Measurements from ENCODE around the gene MYOZ1. TPM values are rescaled to one million over a fixed set of nuclear protein-coding genes. Genes with fewer than 3 reads are reported as not detected.

The MYOZ1 gene
- total RNA-seq, 4 donors from 2014 or later, result 0.73 to 1.3 TPM; not detected in 2

- Histone ChIP-seq H3K36me3 (no peaks in the 10 kb centered on the region), H3K27me3 (no peaks in the 10 kb centered on the region), H3K4me3 (peak overlapping the region; percentile 27), H3K9me3 (no peaks in the 10 kb centered on the region), H3K4me1 (peaks cover 22% of the 10 kb centered on the region), H3K27ac (peak overlapping the region; percentile 61)
- 42% methylated on average over 3 of the region's 3 CpGs for WGBS
- peak in 1 of 2 donors; percentile 65 for DNase-seq (ENCODE audit: low spot score in 2 of 2)
- TF ChIP-seq EP300 (IDR thresholded peaks at IDR 0.05) (no peak), POLR2A (IDR thresholded peaks at IDR 0.05) (no peak), CTCF (IDR thresholded peaks at IDR 0.05) (no peak), POLR2AphosphoS5 (IDR thresholded peaks at IDR 0.05) (no peak)
Measured at GRCh38 chr10:73591935-73592699, 49.2 kb downstream of the MYOZ1 start.

- Histone ChIP-seq H3K36me3 (no peaks in the 10 kb centered on the region), H3K27me3 (no peaks in the 10 kb centered on the region), H3K4me3 (peak within 1 kb of the TSS; percentile 27), H3K4me1 (peaks cover 30% of the 10 kb centered on the region), H3K27ac (peak within 1 kb of the TSS; percentile 61), H3K9me3 (no peaks in the 10 kb centered on the region)
- no peak for TF ChIP-seq POLR2A (IDR thresholded peaks at IDR 0.05)
- TF ChIP-seq EP300 (IDR thresholded peaks at IDR 0.05), result no peak
- TF ChIP-seq POLR2AphosphoS5 (IDR thresholded peaks at IDR 0.05), result no peak
- TF ChIP-seq CTCF (IDR thresholded peaks at IDR 0.05), result no peak
- WGBS, result 41% methylated on average over 6 of the region's 6 CpGs
- no peak for DNase-seq (ENCODE audit: low spot score in 2 of 2)
Measured at GRCh38 chr10:73590881-73591799, 50.1 kb downstream of the MYOZ1 start, which contains the start of gene USP54. Gene USP54 (minus strand): TSS chr10:73591342. CDS start chr10:73575658, 15,684 bp downstream.

- DNase-seq (ENCODE audit: low spot score in 2 of 2), result no peak
Measured at GRCh38 chr10:73589563-73590126, 51.6 kb downstream of the MYOZ1 start.

GRCh38 chr10:73588656-73589055, 52.6 kb downstream of the MYOZ1 start:
- Histone ChIP-seq H3K27me3 (no peaks in the 10 kb centered on the region), H3K4me3 (no peak overlapping the region), H3K27ac (no peak overlapping the region), H3K9me3 (no peaks in the 10 kb centered on the region), H3K36me3 (no peaks in the 10 kb centered on the region), H3K4me1 (peaks cover 36% of the 10 kb centered on the region)
- TF ChIP-seq POLR2AphosphoS5 (IDR thresholded peaks at IDR 0.05) (no peak), CTCF (IDR thresholded peaks at IDR 0.05) (no peak), POLR2A (IDR thresholded peaks at IDR 0.05) (no peak), EP300 (IDR thresholded peaks at IDR 0.05) (no peak)
- DNase-seq (ENCODE audit: low spot score in 2 of 2), result no peak
- 93% methylated on average over 1 of the region's 1 CpG for WGBS

More at GRCh38 chr10:73589563-73590126, 51.6 kb downstream of the MYOZ1 start:
- 79% methylated on average over 3 of the region's 3 CpGs for WGBS
- no peak overlapping the region for H3K4me3 ChIP-seq
- no peak for TF ChIP-seq POLR2A (IDR thresholded peaks at IDR 0.05)
- no peak for TF ChIP-seq CTCF (IDR thresholded peaks at IDR 0.05)
- TF ChIP-seq EP300 (IDR thresholded peaks at IDR 0.05), result no peak
- no peak for TF ChIP-seq POLR2AphosphoS5 (IDR thresholded peaks at IDR 0.05)
- H3K9me3 ChIP-seq, result no peaks in the 10 kb centered on the region
- H3K27me3 ChIP-seq, result no peaks in the 10 kb centered on the region
- H3K27ac ChIP-seq, result no peak overlapping the region
- no peaks in the 10 kb centered on the region for H3K36me3 ChIP-seq
- peaks cover 36% of the 10 kb centered on the region for H3K4me1 ChIP-seq
